Stimulated activated CD4-positive, alpha-beta T cell treated with anti-CD3 and anti-CD28 coated beads, Interleukin-12 subunit alpha, Interleukin-12 subunit beta, amount 100 ng/mL, for 24 hours (primary cell): ENCODE data around the gene MIDN.
A peak's percentile ranks its signal among the peaks of the same experiment; 100 is the strongest.
"Not testable (repeated sequence)": the region's sequence is repeated elsewhere in the genome, so short reads cannot be mapped to it uniquely, and the experiment has no call there.

ENCODE experiments used
- DNase-seq, 2 experiments: peaks; one replicate each; pipeline ENCODE4 v3.0.0-alpha.2; 2020; ENCODE audit warnings: low read depth in 2 of 2

The MIDN gene

GRCh38 chr19:1246265-1247087 is 1.9 kb upstream of the MIDN start:
- DNase-seq = not testable (repeated sequence)

GRCh38 chr19:1247748-1248138 is 640 bp upstream of the MIDN start:
- DNase-seq = no peak

GRCh38 chr19:1248786-1249297 is 459 bp downstream of the MIDN start:
- peak in 1 of 2 experiments; percentile 65 for DNase-seq

GRCh38 chr19:1249298-1249989 is 1.1 kb downstream of the MIDN start:
- DNase-seq = peak; percentile 87 to 91

GRCh38 chr19:1249990-1250436 is 1.6 kb downstream of the MIDN start:
- DNase-seq = no peak

- DNase-seq = no peak
Observed at GRCh38 chr19:1250437-1251260, 2.3 kb downstream of the MIDN start.

- DNase-seq = no peak
Observed at GRCh38 chr19:1251330-1252220, 3.2 kb downstream of the MIDN start.

GRCh38 chr19:1252221-1252820 is 3.9 kb downstream of the MIDN start:
- no peak for DNase-seq

GRCh38 chr19:1252821-1253513 is 4.6 kb downstream of the MIDN start:
- DNase-seq = peak in 1 of 2 experiments; percentile 77

GRCh38 chr19:1253514-1254080 is 5.2 kb downstream of the MIDN start:
- no peak for DNase-seq

- DNase-seq = no peak
Observed at GRCh38 chr19:1254081-1254527, 5.7 kb downstream of the MIDN start.

GRCh38 chr19:1254530-1255185 is 6.3 kb downstream of the MIDN start:
- no peak for DNase-seq

GRCh38 chr19:1255186-1256161 is 7.1 kb downstream of the MIDN start:
- DNase-seq = no peak

GRCh38 chr19:1256646-1257474 is 8.5 kb downstream of the MIDN start:
- no peak for DNase-seq

- DNase-seq = no peak
Observed at GRCh38 chr19:1257475-1258162, 9.2 kb downstream of the MIDN start.

GRCh38 chr19:1258163-1258492 is 9.7 kb downstream of the MIDN start:
- DNase-seq = no peak
